HepG2 (cell line): ENCODE results near the gene ATP5F1A. TPM values are rescaled to one million over a fixed set of nuclear protein-coding genes. Genes with fewer than 3 reads are reported as not detected.

ENCODE experiments used
- ATAC-seq: fragments of 200-7000 bp; cut with Tn5 transposase; 3 replicates; pipeline ENCODE4 v1.9.1; 2020; ENCODE audit warnings: mild to moderate bottlenecking, moderate library complexity
- BruUV-seq: library from RNA; stranded (reverse); fragments of 400-500 nt; replicated peaks from 2 replicates; lab custom pipeline; 2021; lab: Mats Ljungman, UMichigan
- CTCF ChIA-PET: fragments of 300-600 bp; formaldehyde crosslinking; extraction: SDS; loops from one replicate; lab custom pipeline; 2021; ENCODE audit warnings: low total read pairs, inconsistent platforms, low intra/inter-chr PET ratio; lab: Yijun Ruan, JAX
- POLR2A ChIA-PET: fragments of 350-600 bp; sonication (Branson Sonifier 250); formaldehyde crosslinking; loops from one replicate; lab custom pipeline; 2020; ENCODE audit warnings: antibody characterized with exemption, inconsistent platforms; lab: Yijun Ruan, JAX
- DNase-seq: peaks from one replicate; pipeline ENCODE4 v3.0.0-alpha.2; 2015; ENCODE audit warnings: low spot score
- FAIRE-seq: peaks from 3 replicates; lab custom pipeline; 2011; peaks lifted over from hg19 to GRCh38; lab: Jason Lieb, UNC
- H2AFZ ChIP-seq: one replicate; pipeline ENCODE4 v1.6.1; 2011; ENCODE audit warnings: low read length, inconsistent platforms
- H3K27ac ChIP-seq: fragments of 300-600 bp; 3 replicates; pipeline ENCODE4 v1.8.0; 2011; ENCODE audit warnings: mixed run types, mild to moderate bottlenecking, mixed read lengths, low read length, inconsistent platforms; ENCODE audit not compliant: insufficient read depth; ENCODE audit errors: extremely low read length
- H3K27me3 ChIP-seq, 2 experiments: fragments of 200-600 bp in 1 of 2; 2 replicates in 1 of 2; 3 replicates in 1 of 2; pipeline versions ENCODE4 v1.6.0 to v1.8.0; 2011; ENCODE audit warnings: low read length in 2 of 2, mild to moderate bottlenecking in 2 of 2, moderate library complexity in 2 of 2, inconsistent platforms in 1 of 2; ENCODE audit not compliant: insufficient read depth in 2 of 2, control insufficient read depth in 1 of 2
- H3K36me3 ChIP-seq, 2 experiments: fragments of 200-600 bp in 1 of 2; replicated peaks in 1 of 2; 2 replicates in 1 of 2; 3 replicates in 1 of 2; pipeline versions ENCODE4 v1.5.1 to v1.8.0; 2011; ENCODE audit warnings: low read length in 2 of 2, inconsistent platforms in 1 of 2; ENCODE audit not compliant: insufficient read depth in 2 of 2, control insufficient read depth in 1 of 2
- H3K4me1 ChIP-seq: 2 replicates; pipeline ENCODE4 v1.5.1; 2012; ENCODE audit warnings: low read length, inconsistent platforms; ENCODE audit not compliant: insufficient read depth
- H3K4me2 ChIP-seq: 2 replicates; pipeline ENCODE4 v1.6.0; 2011; ENCODE audit warnings: low read depth, low read length, inconsistent platforms
- H3K4me3 ChIP-seq, 3 experiments: fragments of 200-600 bp in 1 of 3; sonication (generic), shearing (Covaris generic) in 1 of 3; replicated peaks in 1 of 3; 2 replicates each; pipeline ENCODE4 v1.5.1; 2011 to 2016; ENCODE audit warnings: low read length in 3 of 3, inconsistent platforms in 2 of 3, low read depth in 2 of 3, mild to moderate bottlenecking in 2 of 3, control low read depth in 1 of 3, mixed read lengths in 1 of 3; ENCODE audit not compliant: insufficient read depth in 1 of 3
- H3K79me2 ChIP-seq: one replicate; pipeline ENCODE4 v1.6.1; 2011; ENCODE audit warnings: low read length, inconsistent platforms; ENCODE audit not compliant: insufficient read depth
- H3K9ac ChIP-seq: 2 replicates; pipeline ENCODE4 v1.6.0; 2011; ENCODE audit warnings: mild to moderate bottlenecking, low read depth, low read length, inconsistent platforms; ENCODE audit not compliant: insufficient read depth
- H3K9me3 ChIP-seq: 2 replicates; pipeline ENCODE4 v1.5.1; 2012; ENCODE audit warnings: mild to moderate bottlenecking, low read length
- H4K20me1 ChIP-seq: 2 replicates; pipeline ENCODE4 v1.6.0; 2011; ENCODE audit warnings: inconsistent platforms, mild to moderate bottlenecking, low read length, moderate library complexity; ENCODE audit not compliant: insufficient read depth
- ATF7 ChIP-seq, 2 experiments: fragments of 450-650 bp in 1 of 2; sonication (generic) in 1 of 2; formaldehyde crosslinking in 1 of 2; IDR thresholded peaks; 2 replicates each; pipeline versions ENCODE4 v1.4.0 to v1.6.1; 2016 to 2020; ENCODE audit warnings: antibody characterized with exemption in 1 of 2, mild to moderate bottlenecking in 1 of 2, missing genetic modification reagents in 1 of 2
- CREB1 ChIP-seq, 2 experiments: fragments of 450-650 bp in 1 of 2; IDR thresholded peaks; 2 replicates each; pipeline ENCODE4 v1.6.1; 2016 to 2017; ENCODE audit warnings: control low read depth in 1 of 2, mild to moderate bottlenecking in 1 of 2, missing compliant biosample characterization in 1 of 2, missing genetic modification characterization in 1 of 2
- HMG20A ChIP-seq: IDR thresholded peaks from 2 replicates; pipeline ENCODE4 v1.6.1; 2016; ENCODE audit warnings: borderline replicate concordance
- NFYC ChIP-seq: IDR thresholded peaks from 2 replicates; pipeline ENCODE4 v1.6.1; 2016; ENCODE audit warnings: missing genetic modification reagents, missing compliant biosample characterization
- ZFP41 ChIP-seq: sonication (generic); formaldehyde crosslinking; IDR thresholded peaks from 2 replicates; pipeline ENCODE4 v1.4.0; 2020; ENCODE audit warnings: mild to moderate bottlenecking, missing genetic modification reagents, borderline replicate concordance
- WGBS: methylation state at CpG from one replicate; pipeline ENCODE4 v1.1.6; 2017; ENCODE audit warnings: low lambda C conversion rate; 5-methylcytosine and 5-hydroxymethylcytosine counted together
- in situ Hi-C: cut with HindIII; loops from 2 replicates; pipeline ENCODE4 v1.10.0; 2017; ENCODE audit warnings: low pct_unique_long_range_greater_than_20kb; ENCODE audit not compliant: extremely low pct_ligation_motif_present
- intact Hi-C: fragments of 100-400 bp; cut with micrococcal nuclease; formaldehyde crosslinking; loops from one replicate; pipeline ENCODE4 v1.10.0; 2022; ENCODE audit not compliant: unreplicated experiment
- polyA plus RNA-seq, 8 experiments: library from polyadenylated mRNA; depleted of rRNA in 3 of 8; stranded (reverse) in 7 of 8; unstranded in 1 of 8; fragments of >200 nt; fragmentation: Illumina TruSeq in 4 of 8; extraction: Trizol in 4 of 8; gene quantifications; 2 replicates each; pipeline versions ENCODE4 v1.2.1 to v1.2.3, GENCODE V29; 2011 to 2016; ENCODE audit warnings: low read depth in 4 of 8, missing spikeins in 1 of 8, mixed read lengths in 1 of 8; ENCODE audit not compliant: insufficient read depth in 1 of 8
- total RNA-seq, 5 experiments: library from RNA; depleted of rRNA; stranded (reverse); fragments of >200 nt; fragmentation: Illumina TruSeq; extraction: Trizol; gene quantifications; 2 replicates each; pipeline ENCODE4 v1.2.3, GENCODE V29; 2016; ENCODE audit warnings: low read depth in 1 of 5
- TF ChIP-seq, protein P1 (sequence below): sonication (generic); formaldehyde crosslinking; IDR thresholded peaks from 2 replicates; pipeline ENCODE4 v1.4.0; 2020; ENCODE audit warnings: missing genetic modification reagents
- TF ChIP-seq, protein P2 (sequence below): sonication (generic); formaldehyde crosslinking; IDR thresholded peaks from 2 replicates; pipeline ENCODE4; 2020; ENCODE audit warnings: missing genetic modification reagents, mild to moderate bottlenecking, borderline replicate concordance

Gene ATP5F1A
- total and polyA plus RNA-seq, 2 of the 13 experiments (the other 11 are each of a cell fraction or from before 2014, with no cell fraction given), result 459 to 922 TPM

DNA sequence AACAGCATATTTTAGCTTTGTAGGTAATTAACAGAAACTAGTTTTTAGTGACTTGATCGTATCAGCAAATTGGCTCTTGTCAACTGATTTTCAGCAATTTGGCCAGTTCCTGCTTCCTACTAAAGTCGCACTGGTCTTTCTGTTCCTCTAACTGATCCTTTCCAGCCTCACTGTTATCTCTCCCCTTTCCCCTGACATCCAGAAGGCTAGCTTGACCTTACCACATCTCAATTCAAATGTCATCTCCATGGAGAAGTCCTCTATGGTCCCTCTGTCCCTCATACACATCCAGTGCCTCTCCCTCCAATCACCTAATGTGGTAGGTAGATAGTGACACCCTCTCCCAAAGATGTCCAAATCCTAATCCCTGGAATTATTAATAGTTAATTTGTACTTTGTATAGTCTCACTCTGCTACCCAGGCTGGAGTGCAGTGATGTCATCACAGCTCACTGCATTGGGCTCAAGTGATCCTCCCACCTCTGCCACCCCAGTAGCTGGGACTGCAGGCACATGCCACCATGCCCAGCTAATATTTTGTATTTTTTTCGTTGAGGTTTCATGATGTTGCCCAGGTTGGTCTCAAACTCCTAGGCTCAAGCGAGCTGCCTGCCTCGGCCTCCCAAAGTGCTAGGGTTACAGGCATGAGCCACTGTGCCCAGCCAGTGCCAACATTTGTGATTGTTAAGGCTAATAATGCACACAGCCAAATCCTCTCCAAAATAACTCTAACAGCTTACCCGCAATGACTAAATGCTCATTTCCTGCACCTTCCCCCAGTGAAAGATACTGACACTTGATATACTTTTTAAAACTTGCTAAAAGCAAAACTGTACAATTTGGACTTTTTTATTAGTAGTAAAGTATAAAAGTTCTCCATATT lies 42.9 kb downstream of the ATP5F1A start:
- Histone ChIP-seq H3K27me3 (peaks cover 0 to 27% of the 10 kb centered on the region in 2 experiments; a peak in 3 of 5 replicates), H4K20me1 (peaks cover 4% of the 10 kb centered on the region; the same call in 1 of the 2 replicates), H3K9me3 (no peaks in the 10 kb centered on the region), H3K79me2 (no peaks in the 10 kb centered on the region), H3K27ac (no peak overlapping the region), H3K9ac (no peak overlapping the region), H3K4me1 (peaks cover 20% of the 10 kb centered on the region), H3K36me3 (no peaks in the 10 kb centered on the region), H3K4me3 (no peak overlapping the region), H2AFZ (no peak overlapping the region)
- BruUV-seq, result no TSS peak
- DNase-seq, result no peak
- WGBS, result 64% methylated on average over 6 of the region's 6 CpGs
- POLR2A ChIA-PET, result no interaction called here
- in situ Hi-C loops, result no loop called here
- ATAC-seq, result no peak
- CTCF ChIA-PET, result no interaction called here
- TF ChIP-seq HMG20A (CRISPR knock-in tag), result no peak
- TF ChIP-seq ATF7 (IDR thresholded peaks at IDR 0.05), result 0 out of 2 replicates have a peak, but pooled peaks have one; percentile 6
- TF ChIP-seq ATF7 (CRISPR knock-in tag; IDR thresholded peaks at IDR 0.05), result no peak
- TF ChIP-seq, protein P1, sequence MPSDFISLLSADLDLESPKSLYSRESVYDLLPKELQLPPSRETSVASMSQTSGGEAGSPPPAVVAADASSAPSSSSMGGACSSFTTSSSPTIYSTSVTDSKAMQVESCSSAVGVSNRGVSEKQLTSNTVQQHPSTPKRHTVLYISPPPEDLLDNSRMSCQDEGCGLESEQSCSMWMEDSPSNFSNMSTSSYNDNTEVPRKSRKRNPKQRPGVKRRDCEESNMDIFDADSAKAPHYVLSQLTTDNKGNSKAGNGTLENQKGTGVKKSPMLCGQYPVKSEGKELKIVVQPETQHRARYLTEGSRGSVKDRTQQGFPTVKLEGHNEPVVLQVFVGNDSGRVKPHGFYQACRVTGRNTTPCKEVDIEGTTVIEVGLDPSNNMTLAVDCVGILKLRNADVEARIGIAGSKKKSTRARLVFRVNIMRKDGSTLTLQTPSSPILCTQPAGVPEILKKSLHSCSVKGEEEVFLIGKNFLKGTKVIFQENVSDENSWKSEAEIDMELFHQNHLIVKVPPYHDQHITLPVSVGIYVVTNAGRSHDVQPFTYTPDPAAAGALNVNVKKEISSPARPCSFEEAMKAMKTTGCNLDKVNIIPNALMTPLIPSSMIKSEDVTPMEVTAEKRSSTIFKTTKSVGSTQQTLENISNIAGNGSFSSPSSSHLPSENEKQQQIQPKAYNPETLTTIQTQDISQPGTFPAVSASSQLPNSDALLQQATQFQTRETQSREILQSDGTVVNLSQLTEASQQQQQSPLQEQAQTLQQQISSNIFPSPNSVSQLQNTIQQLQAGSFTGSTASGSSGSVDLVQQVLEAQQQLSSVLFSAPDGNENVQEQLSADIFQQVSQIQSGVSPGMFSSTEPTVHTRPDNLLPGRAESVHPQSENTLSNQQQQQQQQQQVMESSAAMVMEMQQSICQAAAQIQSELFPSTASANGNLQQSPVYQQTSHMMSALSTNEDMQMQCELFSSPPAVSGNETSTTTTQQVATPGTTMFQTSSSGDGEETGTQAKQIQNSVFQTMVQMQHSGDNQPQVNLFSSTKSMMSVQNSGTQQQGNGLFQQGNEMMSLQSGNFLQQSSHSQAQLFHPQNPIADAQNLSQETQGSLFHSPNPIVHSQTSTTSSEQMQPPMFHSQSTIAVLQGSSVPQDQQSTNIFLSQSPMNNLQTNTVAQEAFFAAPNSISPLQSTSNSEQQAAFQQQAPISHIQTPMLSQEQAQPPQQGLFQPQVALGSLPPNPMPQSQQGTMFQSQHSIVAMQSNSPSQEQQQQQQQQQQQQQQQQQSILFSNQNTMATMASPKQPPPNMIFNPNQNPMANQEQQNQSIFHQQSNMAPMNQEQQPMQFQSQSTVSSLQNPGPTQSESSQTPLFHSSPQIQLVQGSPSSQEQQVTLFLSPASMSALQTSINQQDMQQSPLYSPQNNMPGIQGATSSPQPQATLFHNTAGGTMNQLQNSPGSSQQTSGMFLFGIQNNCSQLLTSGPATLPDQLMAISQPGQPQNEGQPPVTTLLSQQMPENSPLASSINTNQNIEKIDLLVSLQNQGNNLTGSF (CRISPR knock-in tag), result no peak
- peak; percentile 26; the same call in 1 of the 2 replicates for TF ChIP-seq CREB1 (IDR thresholded peaks at IDR 0.05)
- no peak for TF ChIP-seq CREB1 (CRISPR knock-in tag; IDR thresholded peaks at IDR 0.05)
- TF ChIP-seq, protein P2, sequence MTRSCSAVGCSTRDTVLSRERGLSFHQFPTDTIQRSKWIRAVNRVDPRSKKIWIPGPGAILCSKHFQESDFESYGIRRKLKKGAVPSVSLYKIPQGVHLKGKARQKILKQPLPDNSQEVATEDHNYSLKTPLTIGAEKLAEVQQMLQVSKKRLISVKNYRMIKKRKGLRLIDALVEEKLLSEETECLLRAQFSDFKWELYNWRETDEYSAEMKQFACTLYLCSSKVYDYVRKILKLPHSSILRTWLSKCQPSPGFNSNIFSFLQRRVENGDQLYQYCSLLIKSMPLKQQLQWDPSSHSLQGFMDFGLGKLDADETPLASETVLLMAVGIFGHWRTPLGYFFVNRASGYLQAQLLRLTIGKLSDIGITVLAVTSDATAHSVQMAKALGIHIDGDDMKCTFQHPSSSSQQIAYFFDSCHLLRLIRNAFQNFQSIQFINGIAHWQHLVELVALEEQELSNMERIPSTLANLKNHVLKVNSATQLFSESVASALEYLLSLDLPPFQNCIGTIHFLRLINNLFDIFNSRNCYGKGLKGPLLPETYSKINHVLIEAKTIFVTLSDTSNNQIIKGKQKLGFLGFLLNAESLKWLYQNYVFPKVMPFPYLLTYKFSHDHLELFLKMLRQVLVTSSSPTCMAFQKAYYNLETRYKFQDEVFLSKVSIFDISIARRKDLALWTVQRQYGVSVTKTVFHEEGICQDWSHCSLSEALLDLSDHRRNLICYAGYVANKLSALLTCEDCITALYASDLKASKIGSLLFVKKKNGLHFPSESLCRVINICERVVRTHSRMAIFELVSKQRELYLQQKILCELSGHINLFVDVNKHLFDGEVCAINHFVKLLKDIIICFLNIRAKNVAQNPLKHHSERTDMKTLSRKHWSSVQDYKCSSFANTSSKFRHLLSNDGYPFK, result no peak
- TF ChIP-seq ZFP41 (CRISPR knock-in tag), result no peak
- TF ChIP-seq NFYC, result no peak
- TF ChIP-seq, all 625 proteins: peak for 2
- no peak overlapping the region for H3K4me2 ChIP-seq
- intact Hi-C loops, result no loop called here
- FAIRE-seq, result no peak
